SHP77 (cell line): ENCODE data around the gene RHOH.

ENCODE experiments used
- DNase-seq, 2 experiments: peaks; one replicate each; lab custom pipeline; 2025; lab: John Stamatoyannopoulos, UW

RHOH gene

GRCh38 chr4:40187386-40187906, 9.4 kb upstream of the RHOH start:
- no peak for DNase-seq

GRCh38 chr4:40190019-40190418, 6.8 kb upstream of the RHOH start:
- DNase-seq = peak; percentile 27 to 65

GRCh38 chr4:40190465-40190864, 6.4 kb upstream of the RHOH start:
- no peak for DNase-seq

- peak; percentile 58 to 72 for DNase-seq
These were observed 5.7 kb upstream of the RHOH start for GRCh38 chr4:40190880-40191815.

GRCh38 chr4:40192114-40193015, 4.5 kb upstream of the RHOH start:
- DNase-seq = no peak

GRCh38 chr4:40193016-40193571, 3.7 kb upstream of the RHOH start:
- peak in 1 of 2 experiments; percentile 12 for DNase-seq

- DNase-seq = no peak
These were observed 3.3 kb upstream of the RHOH start for GRCh38 chr4:40193578-40193977.

- no peak for DNase-seq
These were observed 2.1 kb upstream of the RHOH start for GRCh38 chr4:40194602-40195161.

GRCh38 chr4:40195182-40196177, 1.4 kb upstream of the RHOH start:
- DNase-seq = no peak

GRCh38 chr4:40196272-40196671, 559 bp upstream of the RHOH start:
- DNase-seq = no peak

GRCh38 chr4:40197879-40198689, 1.3 kb downstream of the RHOH start:
- DNase-seq = no peak

- no peak for DNase-seq
These were observed 2.4 kb downstream of the RHOH start for GRCh38 chr4:40199179-40199670.

GRCh38 chr4:40199999-40200874, 3.4 kb downstream of the RHOH start:
- DNase-seq = no peak

- peak; percentile 36 to 43 for DNase-seq
These were observed 4.3 kb downstream of the RHOH start for GRCh38 chr4:40200875-40201801.

- DNase-seq = no peak
These were observed 5.1 kb downstream of the RHOH start for GRCh38 chr4:40201898-40202297.

GRCh38 chr4:40202474-40202873, 5.6 kb downstream of the RHOH start:
- DNase-seq = no peak

GRCh38 chr4:40204507-40205258, 7.9 kb downstream of the RHOH start:
- no peak for DNase-seq
